Gastroesophageal sphincter (tissue), 4 donors: ENCODE data around the gene OGG1. TPM values are rescaled to one million over a fixed set of nuclear protein-coding genes. Genes with fewer than 3 reads are reported as not detected.

Experiments
- ATAC-seq: fragments of 150-250 bp; one replicate; pipeline ENCODE4 v1.9.1; 2016; ENCODE audit warnings: mild to moderate bottlenecking, moderate library complexity
- H3K27ac ChIP-seq, 4 donors: fragments of 200-600 bp; sonication (generic) in 3 of 4; 1 replicate in 3 of 4; 2 replicates in 1 of 4; pipeline ENCODE4 v1.5.1; 2016 to 2019
- H3K27me3 ChIP-seq: fragments of 200-600 bp; sonication (generic); one replicate; pipeline ENCODE4 v1.5.1; 2019
- H3K36me3 ChIP-seq, 2 donors: fragments of 200-600 bp; sonication (generic); one replicate each; pipeline ENCODE4 v1.5.1; 2019; ENCODE audit warnings: control low read depth in 1 of 2
- H3K4me1 ChIP-seq, 3 donors: fragments of 200-600 bp; sonication (generic); 1 replicate in 2 of 3; 2 replicates in 1 of 3; pipeline ENCODE4 v1.5.1; 2016 to 2019; ENCODE audit warnings: control low read depth in 2 of 3
- H3K4me3 ChIP-seq, 2 donors: fragments of 200-600 bp; sonication (generic); one replicate each; pipeline ENCODE4 v1.5.1; 2019; ENCODE audit warnings: mild to moderate bottlenecking in 1 of 2, moderate library complexity in 1 of 2
- H3K9me3 ChIP-seq, 3 donors: fragments of 200-600 bp; sonication (generic); one replicate each; pipeline ENCODE4 v1.5.1; 2017 to 2019; ENCODE audit warnings: control low read depth in 2 of 3
- EP300 ChIP-seq: sonication (generic); formaldehyde crosslinking; IDR thresholded peaks from one replicate; pipeline ENCODE4 v1.6.1; 2017; ENCODE audit warnings: antibody characterized with exemption, mild to moderate bottlenecking
- POLR2A ChIP-seq, 2 donors: fragments of 450-650 bp; IDR thresholded peaks; one replicate each; pipeline ENCODE4 v1.6.1; 2017; ENCODE audit warnings: antibody characterized with exemption in 2 of 2, mild to moderate bottlenecking in 2 of 2, moderate library complexity in 1 of 2
- POLR2AphosphoS5 ChIP-seq: sonication (generic); formaldehyde crosslinking; IDR thresholded peaks from one replicate; pipeline ENCODE4 v1.6.1; 2017; ENCODE audit warnings: antibody characterized with exemption
- WGBS, 2 donors: methylation state at CpG; one replicate each; pipeline ENCODE4 v1.1.5; 2018; ENCODE audit warnings: low coverage in 1 of 2; 5-methylcytosine and 5-hydroxymethylcytosine counted together
- total RNA-seq, 4 donors: library from RNA; depleted of rRNA; stranded (reverse); fragments of >200 nt; gene quantifications; one replicate each; pipeline ENCODE4 v1.1.0, GENCODE V29; 2016
- TF ChIP-seq, protein P1 (sequence below), 4 experiments: fragments of 200-600 bp in 2 of 4; fragments of 450-650 bp in 2 of 4; sonication (generic) in 1 of 4; IDR thresholded peaks; one replicate each; pipeline ENCODE4 v1.5.1; 2017 to 2019; ENCODE audit warnings: antibody characterized with exemption in 4 of 4, mild to moderate bottlenecking in 2 of 4, moderate library complexity in 2 of 4

The OGG1 gene
- total RNA-seq, 4 donors from 2014 or later, result 22.1 to 33.8 (median 25.9) TPM

- peak; percentile 47 to 66 for TF ChIP-seq POLR2A (IDR thresholded peaks at IDR 0.05)
- TF ChIP-seq EP300, result no peak
- TF ChIP-seq, protein P1, sequence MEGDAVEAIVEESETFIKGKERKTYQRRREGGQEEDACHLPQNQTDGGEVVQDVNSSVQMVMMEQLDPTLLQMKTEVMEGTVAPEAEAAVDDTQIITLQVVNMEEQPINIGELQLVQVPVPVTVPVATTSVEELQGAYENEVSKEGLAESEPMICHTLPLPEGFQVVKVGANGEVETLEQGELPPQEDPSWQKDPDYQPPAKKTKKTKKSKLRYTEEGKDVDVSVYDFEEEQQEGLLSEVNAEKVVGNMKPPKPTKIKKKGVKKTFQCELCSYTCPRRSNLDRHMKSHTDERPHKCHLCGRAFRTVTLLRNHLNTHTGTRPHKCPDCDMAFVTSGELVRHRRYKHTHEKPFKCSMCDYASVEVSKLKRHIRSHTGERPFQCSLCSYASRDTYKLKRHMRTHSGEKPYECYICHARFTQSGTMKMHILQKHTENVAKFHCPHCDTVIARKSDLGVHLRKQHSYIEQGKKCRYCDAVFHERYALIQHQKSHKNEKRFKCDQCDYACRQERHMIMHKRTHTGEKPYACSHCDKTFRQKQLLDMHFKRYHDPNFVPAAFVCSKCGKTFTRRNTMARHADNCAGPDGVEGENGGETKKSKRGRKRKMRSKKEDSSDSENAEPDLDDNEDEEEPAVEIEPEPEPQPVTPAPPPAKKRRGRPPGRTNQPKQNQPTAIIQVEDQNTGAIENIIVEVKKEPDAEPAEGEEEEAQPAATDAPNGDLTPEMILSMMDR (IDR thresholded peaks at IDR 0.05), result peak in 2 of 4 experiments; percentile 13 to 34
- peak; percentile 49 for TF ChIP-seq POLR2AphosphoS5
- peak; percentile 98 for ATAC-seq
- Histone ChIP-seq H3K27ac (peak within 1 kb of the TSS; percentile 82 to 99 (median 97)), H3K27me3 (no peaks in the 10 kb centered on the region), H3K4me3 (peak within 1 kb of the TSS; percentile 87 to 93), H3K4me1 (peaks cover 3 to 50% (median 14%) of the 10 kb centered on the region in 3 donors), H3K36me3 (peaks cover 0 to 25% of the 10 kb centered on the region in 2 donors), H3K9me3 (no peaks in the 10 kb centered on the region)
- 0% methylated on average over 2 of the region's 88 CpGs; no CpG with 5 or more reads in 1 of the 2 donors for WGBS, 2 donors
Measured at GRCh38 chr3:9731206-9732079, 18.3 kb upstream of the OGG1 start, which contains the start of gene BRPF1. BRPF1 (plus strand) TSS chr3:9731735; CDS start chr3:9734141, 2,406 bp downstream.

GRCh38 chr3:9732080-9732739, 17.5 kb upstream of the OGG1 start:
- no peaks in the 10 kb centered on the region for H3K9me3 ChIP-seq
- peaks cover 0 to 33% of the 10 kb centered on the region in 2 donors for H3K36me3 ChIP-seq
- TF ChIP-seq POLR2AphosphoS5 (no peak), POLR2A (IDR thresholded peaks at IDR 0.05) (no peak), EP300 (no peak)
- TF ChIP-seq, protein P1 (IDR thresholded peaks at IDR 0.05), result no peak
- peaks cover 3 to 50% (median 14%) of the 10 kb centered on the region in 3 donors for H3K4me1 ChIP-seq
- no peaks in the 10 kb centered on the region for H3K27me3 ChIP-seq
- H3K27ac ChIP-seq, result peak overlapping the region; percentile 82 to 99 (median 97)
- WGBS, 2 donors, result 0% methylated on average over 2 to 5 of the region's 41 CpGs
- peak overlapping the region; percentile 87 to 93 for H3K4me3 ChIP-seq
- no peak for ATAC-seq

- WGBS, 2 donors, result no CpG with 5 or more reads among the region's 7 CpGs
- H3K27ac ChIP-seq, result peak overlapping the region in 2 of 4 donors; percentile 96 to 98
- TF ChIP-seq EP300, result no peak
Measured at GRCh38 chr3:9732740-9733115, 17.0 kb upstream of the OGG1 start.

GRCh38 chr3:9736831-9737230, 12.9 kb upstream of the OGG1 start:
- no peak for ATAC-seq
- peaks cover 3 to 38% (median 14%) of the 10 kb centered on the region in 3 donors for H3K4me1 ChIP-seq

More at GRCh38 chr3:9732740-9733115, 17.0 kb upstream of the OGG1 start:
- H3K4me3 ChIP-seq, result peak overlapping the region; percentile 87 to 93
- no peaks in the 10 kb centered on the region for H3K27me3 ChIP-seq
- no peak for ATAC-seq
- peaks cover 3 to 50% (median 14%) of the 10 kb centered on the region in 3 donors for H3K4me1 ChIP-seq
- no peaks in the 10 kb centered on the region for H3K9me3 ChIP-seq
- H3K36me3 ChIP-seq, result peaks cover 0 to 38% of the 10 kb centered on the region in 2 donors

GRCh38 chr3:9739181-9739580, 10.6 kb upstream of the OGG1 start:
- Histone ChIP-seq H3K27ac (no peak overlapping the region), H3K36me3 (peaks cover 0 to 100% of the 10 kb centered on the region in 2 donors), H3K9me3 (no peaks in the 10 kb centered on the region), H3K4me3 (no peak overlapping the region), H3K4me1 (peaks cover 0 to 16% (median 0%) of the 10 kb centered on the region in 3 donors), H3K27me3 (no peaks in the 10 kb centered on the region)
- 92% methylated on average over 3 to 4 of the region's 15 CpGs for WGBS, 2 donors
- no peak for ATAC-seq
- TF ChIP-seq, protein P1 (IDR thresholded peaks at IDR 0.05), result no peak
- TF ChIP-seq EP300 (no peak), POLR2A (IDR thresholded peaks at IDR 0.05) (no peak), POLR2AphosphoS5 (no peak)

More at GRCh38 chr3:9736831-9737230, 12.9 kb upstream of the OGG1 start:
- Histone ChIP-seq H3K27ac (no peak overlapping the region), H3K4me3 (no peak overlapping the region), H3K9me3 (no peaks in the 10 kb centered on the region), H3K36me3 (peaks cover 0 to 79% of the 10 kb centered on the region in 2 donors), H3K27me3 (no peaks in the 10 kb centered on the region)
- 57 to 67% methylated on average over 1 of the region's 2 CpGs for WGBS, 2 donors
- no peak for TF ChIP-seq POLR2A (IDR thresholded peaks at IDR 0.05)
- TF ChIP-seq POLR2AphosphoS5, result no peak
